ENCODE measurements around the gene HIPK2.

DNA sequence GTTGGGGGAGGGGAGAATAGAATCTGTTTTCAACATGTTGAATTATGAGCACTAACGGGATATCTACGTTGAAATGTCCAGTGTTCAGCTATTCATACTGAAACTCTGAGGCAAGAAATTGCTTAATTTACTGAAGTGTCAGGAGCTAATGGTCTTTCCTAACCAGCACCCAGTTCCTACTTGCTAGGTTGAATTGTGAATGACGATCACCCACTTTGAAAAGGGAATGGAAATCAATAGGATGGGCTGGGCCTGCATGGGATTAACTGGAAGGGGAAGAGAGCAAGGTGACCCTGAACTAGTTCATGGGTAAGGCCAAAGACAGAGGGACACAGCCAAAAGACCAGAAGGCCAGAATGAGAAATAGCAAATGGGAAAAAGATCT is 51.3 kb downstream of the HIPK2 start:
- peak; percentile 34 for TF ChIP-seq POLR2A (IDR thresholded peaks at IDR 0.05)
- TF ChIP-seq CTCF (IDR thresholded peaks at IDR 0.05), result no peak
